HEK293 (cell line): ENCODE measurements around the gene ACADVL.

Experiments
- BCL11B ChIP-seq: fragments of 450-650 bp; formaldehyde crosslinking; IDR thresholded peaks from 2 replicates; pipeline ENCODE4 v1.5.1; 2016; ENCODE audit warnings: low read depth, missing biosample characterization, missing genetic modification characterization
- GLIS1 ChIP-seq: fragments of 450-650 bp; formaldehyde crosslinking; IDR thresholded peaks from 2 replicates; pipeline ENCODE4 v1.5.1; 2016; ENCODE audit warnings: missing biosample characterization, missing genetic modification characterization
- KLF10 ChIP-seq: fragments of 450-650 bp; IDR thresholded peaks from 2 replicates; pipeline ENCODE4 v1.5.1; 2018; ENCODE audit warnings: missing biosample characterization, mild to moderate bottlenecking, missing genetic modification characterization
- KLF8 ChIP-seq: fragments of 450-650 bp; formaldehyde crosslinking; IDR thresholded peaks from 2 replicates; pipeline ENCODE4 v1.5.1; 2016; ENCODE audit warnings: missing biosample characterization, missing genetic modification characterization
- REPIN1 ChIP-seq: fragments of 450-650 bp; formaldehyde crosslinking; IDR thresholded peaks from 2 replicates; pipeline ENCODE4 v1.5.1; 2017; ENCODE audit warnings: missing biosample characterization, missing genetic modification characterization, low read depth
- SETDB1 ChIP-seq: IDR thresholded peaks from one replicate; pipeline ENCODE4 v1.6.1; 2017; ENCODE audit warnings: mild to moderate bottlenecking, low read length, moderate library complexity, mixed read lengths; ENCODE audit not compliant: insufficient read length
- ZBTB17 ChIP-seq: fragments of 450-650 bp; formaldehyde crosslinking; IDR thresholded peaks from 2 replicates; pipeline ENCODE4 v1.5.1; 2016; ENCODE audit warnings: missing biosample characterization, missing genetic modification characterization
- ZBTB21 ChIP-seq: fragments of 450-650 bp; formaldehyde crosslinking; IDR thresholded peaks from 2 replicates; pipeline ENCODE4 v1.5.1; 2017; ENCODE audit warnings: missing biosample characterization, missing genetic modification characterization
- ZFP41 ChIP-seq: fragments of 450-650 bp; formaldehyde crosslinking; IDR thresholded peaks from 2 replicates; pipeline ENCODE4 v1.5.1; 2016; ENCODE audit warnings: missing biosample characterization, missing genetic modification characterization, borderline replicate concordance
- ZFP69B ChIP-seq: fragments of 450-650 bp; formaldehyde crosslinking; IDR thresholded peaks from 2 replicates; pipeline ENCODE4 v1.5.1; 2016; ENCODE audit warnings: missing biosample characterization, missing genetic modification characterization
- ZNF112 ChIP-seq: fragments of 450-650 bp; formaldehyde crosslinking; IDR thresholded peaks from 2 replicates; pipeline ENCODE4 v1.5.0; 2017; ENCODE audit warnings: missing biosample characterization, missing genetic modification characterization
- ZNF121 ChIP-seq: fragments of 450-650 bp; formaldehyde crosslinking; IDR thresholded peaks from 2 replicates; pipeline ENCODE4 v1.5.1; 2016; ENCODE audit warnings: missing biosample characterization, missing genetic modification characterization
- ZNF184 ChIP-seq: fragments of 450-650 bp; IDR thresholded peaks from 2 replicates; pipeline ENCODE4 v1.5.1; 2018; ENCODE audit warnings: missing biosample characterization, mild to moderate bottlenecking, missing genetic modification characterization
- ZNF202 ChIP-seq: fragments of 450-650 bp; formaldehyde crosslinking; IDR thresholded peaks from 2 replicates; pipeline ENCODE4 v1.5.1; 2016; ENCODE audit warnings: missing biosample characterization, missing genetic modification characterization, borderline replicate concordance
- ZNF23 ChIP-seq: fragments of 450-650 bp; formaldehyde crosslinking; IDR thresholded peaks from 2 replicates; pipeline ENCODE4 v1.5.1; 2016; ENCODE audit warnings: missing biosample characterization, missing genetic modification characterization, borderline replicate concordance
- ZNF324 ChIP-seq: fragments of 450-650 bp; formaldehyde crosslinking; IDR thresholded peaks from 2 replicates; pipeline ENCODE4 v1.5.1; 2016; ENCODE audit warnings: missing biosample characterization, missing genetic modification characterization
- ZNF416 ChIP-seq: fragments of 450-650 bp; formaldehyde crosslinking; IDR thresholded peaks from 2 replicates; pipeline ENCODE4 v1.5.1; 2016; ENCODE audit warnings: missing biosample characterization, missing genetic modification characterization
- ZNF626 ChIP-seq: fragments of 450-650 bp; sonication (Bioruptor Pico); formaldehyde crosslinking; IDR thresholded peaks from 2 replicates; pipeline ENCODE4 v1.5.1; 2018; ENCODE audit warnings: missing biosample characterization, missing genetic modification characterization, inconsistent platforms
- ZNF701 ChIP-seq: fragments of 450-650 bp; formaldehyde crosslinking; IDR thresholded peaks from 2 replicates; pipeline ENCODE4 v1.5.1; 2016; ENCODE audit warnings: missing biosample characterization, missing genetic modification characterization
- ZNF777 ChIP-seq: fragments of 450-650 bp; formaldehyde crosslinking; IDR thresholded peaks from 2 replicates; pipeline ENCODE4 v1.5.1; 2017; ENCODE audit warnings: missing biosample characterization, missing genetic modification characterization, borderline replicate concordance
- ZNF843 ChIP-seq: fragments of 450-650 bp; formaldehyde crosslinking; IDR thresholded peaks from 2 replicates; pipeline ENCODE4 v1.5.1; 2016; ENCODE audit warnings: missing biosample characterization, missing genetic modification characterization
- TF ChIP-seq, protein P1 (sequence below): fragments of 450-650 bp; formaldehyde crosslinking; IDR thresholded peaks from 2 replicates; pipeline ENCODE4 v1.5.1; 2016; ENCODE audit warnings: missing biosample characterization, missing genetic modification characterization
- TF ChIP-seq, protein P2 (sequence below): fragments of 450-650 bp; formaldehyde crosslinking; IDR thresholded peaks from 2 replicates; pipeline ENCODE4 v1.5.1; 2016; ENCODE audit warnings: missing biosample characterization, missing genetic modification characterization, borderline replicate concordance
- TF ChIP-seq, protein P3 (sequence below): fragments of 450-650 bp; formaldehyde crosslinking; conservative IDR thresholded peaks from 2 replicates; pipeline ENCODE4 v1.5.1; 2016; ENCODE audit warnings: low read depth, missing biosample characterization, missing genetic modification characterization
- TF ChIP-seq, protein P4 (sequence below): fragments of 450-650 bp; formaldehyde crosslinking; IDR thresholded peaks from 2 replicates; pipeline ENCODE4 v1.5.1; 2016; ENCODE audit warnings: missing biosample characterization, missing genetic modification characterization
- TF ChIP-seq, protein P5 (sequence below): fragments of 450-650 bp; IDR thresholded peaks from 2 replicates; pipeline ENCODE4 v1.5.1; 2018; ENCODE audit warnings: missing biosample characterization, missing genetic modification characterization

The ACADVL gene

DNA sequence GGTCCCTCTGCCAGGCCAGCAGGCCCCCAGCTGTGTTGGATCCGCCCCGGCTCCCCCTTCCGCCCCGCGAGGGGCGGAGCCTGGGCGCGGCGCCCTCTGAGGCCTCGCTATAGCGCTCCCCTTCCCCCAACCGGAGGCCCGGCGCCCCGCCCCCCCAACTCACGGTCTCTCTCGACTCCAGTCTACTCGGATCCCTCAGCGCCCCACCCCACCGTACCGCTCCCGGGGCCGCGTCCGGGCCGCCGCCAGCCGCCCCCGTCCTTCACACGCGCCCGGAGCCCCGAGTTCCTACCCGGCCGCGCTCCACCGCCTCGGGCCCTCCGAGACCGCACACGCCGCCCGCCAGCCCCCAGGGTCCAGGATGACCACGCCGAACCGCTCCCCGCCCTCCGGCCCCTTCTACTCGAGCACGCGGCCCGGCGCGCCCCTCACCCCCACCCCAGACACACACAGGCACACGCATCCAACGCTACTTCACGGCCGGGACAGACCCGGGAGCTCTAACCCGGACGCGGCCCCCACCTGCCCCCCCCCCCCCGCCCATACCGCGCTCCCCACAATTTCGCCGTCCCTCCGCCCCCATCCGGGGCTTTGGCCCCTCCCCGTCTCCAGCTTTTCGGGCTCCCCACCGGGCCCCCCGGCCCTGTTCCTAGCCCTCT lies 18.2 kb downstream of the ACADVL start (continued):
- TF ChIP-seq SETDB1 (no peak), ZNF777 (tag by site-specific recombination) (no peak), ZNF121 (no peak), REPIN1 (tag by site-specific recombination) (no peak), ZNF202 (tag by site-specific recombination) (no peak), ZNF23 (no peak), ZNF701 (tag by site-specific recombination) (no peak), KLF10 (tag by site-specific recombination) (peak; percentile 69), ZNF112 (tag by site-specific recombination) (no peak), ZNF184 (tag by site-specific recombination) (no peak), ZNF416 (tag by site-specific recombination) (no peak), ZFP41 (tag by site-specific recombination) (no peak), ZBTB21 (tag by site-specific recombination) (no peak), ZNF324 (no peak), GLIS1 (tag by site-specific recombination) (peak; percentile 90; the same call in 1 of the 2 replicates), KLF8 (tag by site-specific recombination) (peak; percentile 80; the same call in 1 of the 2 replicates), ZNF626 (no peak), ZBTB17 (tag by site-specific recombination) (no peak), ZFP69B (no peak), ZNF843 (tag by site-specific recombination) (no peak), BCL11B (tag by site-specific recombination) (no peak)
- TF ChIP-seq, protein P1, sequence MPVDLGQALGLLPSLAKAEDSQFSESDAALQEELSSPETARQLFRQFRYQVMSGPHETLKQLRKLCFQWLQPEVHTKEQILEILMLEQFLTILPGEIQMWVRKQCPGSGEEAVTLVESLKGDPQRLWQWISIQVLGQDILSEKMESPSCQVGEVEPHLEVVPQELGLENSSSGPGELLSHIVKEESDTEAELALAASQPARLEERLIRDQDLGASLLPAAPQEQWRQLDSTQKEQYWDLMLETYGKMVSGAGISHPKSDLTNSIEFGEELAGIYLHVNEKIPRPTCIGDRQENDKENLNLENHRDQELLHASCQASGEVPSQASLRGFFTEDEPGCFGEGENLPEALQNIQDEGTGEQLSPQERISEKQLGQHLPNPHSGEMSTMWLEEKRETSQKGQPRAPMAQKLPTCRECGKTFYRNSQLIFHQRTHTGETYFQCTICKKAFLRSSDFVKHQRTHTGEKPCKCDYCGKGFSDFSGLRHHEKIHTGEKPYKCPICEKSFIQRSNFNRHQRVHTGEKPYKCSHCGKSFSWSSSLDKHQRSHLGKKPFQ (tag by site-specific recombination), result no peak
- TF ChIP-seq, protein P2, sequence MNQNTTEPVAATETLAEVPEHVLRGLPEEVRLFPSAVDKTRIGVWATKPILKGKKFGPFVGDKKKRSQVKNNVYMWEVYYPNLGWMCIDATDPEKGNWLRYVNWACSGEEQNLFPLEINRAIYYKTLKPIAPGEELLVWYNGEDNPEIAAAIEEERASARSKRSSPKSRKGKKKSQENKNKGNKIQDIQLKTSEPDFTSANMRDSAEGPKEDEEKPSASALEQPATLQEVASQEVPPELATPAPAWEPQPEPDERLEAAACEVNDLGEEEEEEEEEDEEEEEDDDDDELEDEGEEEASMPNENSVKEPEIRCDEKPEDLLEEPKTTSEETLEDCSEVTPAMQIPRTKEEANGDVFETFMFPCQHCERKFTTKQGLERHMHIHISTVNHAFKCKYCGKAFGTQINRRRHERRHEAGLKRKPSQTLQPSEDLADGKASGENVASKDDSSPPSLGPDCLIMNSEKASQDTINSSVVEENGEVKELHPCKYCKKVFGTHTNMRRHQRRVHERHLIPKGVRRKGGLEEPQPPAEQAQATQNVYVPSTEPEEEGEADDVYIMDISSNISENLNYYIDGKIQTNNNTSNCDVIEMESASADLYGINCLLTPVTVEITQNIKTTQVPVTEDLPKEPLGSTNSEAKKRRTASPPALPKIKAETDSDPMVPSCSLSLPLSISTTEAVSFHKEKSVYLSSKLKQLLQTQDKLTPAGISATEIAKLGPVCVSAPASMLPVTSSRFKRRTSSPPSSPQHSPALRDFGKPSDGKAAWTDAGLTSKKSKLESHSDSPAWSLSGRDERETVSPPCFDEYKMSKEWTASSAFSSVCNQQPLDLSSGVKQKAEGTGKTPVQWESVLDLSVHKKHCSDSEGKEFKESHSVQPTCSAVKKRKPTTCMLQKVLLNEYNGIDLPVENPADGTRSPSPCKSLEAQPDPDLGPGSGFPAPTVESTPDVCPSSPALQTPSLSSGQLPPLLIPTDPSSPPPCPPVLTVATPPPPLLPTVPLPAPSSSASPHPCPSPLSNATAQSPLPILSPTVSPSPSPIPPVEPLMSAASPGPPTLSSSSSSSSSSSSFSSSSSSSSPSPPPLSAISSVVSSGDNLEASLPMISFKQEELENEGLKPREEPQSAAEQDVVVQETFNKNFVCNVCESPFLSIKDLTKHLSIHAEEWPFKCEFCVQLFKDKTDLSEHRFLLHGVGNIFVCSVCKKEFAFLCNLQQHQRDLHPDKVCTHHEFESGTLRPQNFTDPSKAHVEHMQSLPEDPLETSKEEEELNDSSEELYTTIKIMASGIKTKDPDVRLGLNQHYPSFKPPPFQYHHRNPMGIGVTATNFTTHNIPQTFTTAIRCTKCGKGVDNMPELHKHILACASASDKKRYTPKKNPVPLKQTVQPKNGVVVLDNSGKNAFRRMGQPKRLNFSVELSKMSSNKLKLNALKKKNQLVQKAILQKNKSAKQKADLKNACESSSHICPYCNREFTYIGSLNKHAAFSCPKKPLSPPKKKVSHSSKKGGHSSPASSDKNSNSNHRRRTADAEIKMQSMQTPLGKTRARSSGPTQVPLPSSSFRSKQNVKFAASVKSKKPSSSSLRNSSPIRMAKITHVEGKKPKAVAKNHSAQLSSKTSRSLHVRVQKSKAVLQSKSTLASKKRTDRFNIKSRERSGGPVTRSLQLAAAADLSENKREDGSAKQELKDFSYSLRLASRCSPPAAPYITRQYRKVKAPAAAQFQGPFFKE, result no peak
- TF ChIP-seq, protein P3, sequence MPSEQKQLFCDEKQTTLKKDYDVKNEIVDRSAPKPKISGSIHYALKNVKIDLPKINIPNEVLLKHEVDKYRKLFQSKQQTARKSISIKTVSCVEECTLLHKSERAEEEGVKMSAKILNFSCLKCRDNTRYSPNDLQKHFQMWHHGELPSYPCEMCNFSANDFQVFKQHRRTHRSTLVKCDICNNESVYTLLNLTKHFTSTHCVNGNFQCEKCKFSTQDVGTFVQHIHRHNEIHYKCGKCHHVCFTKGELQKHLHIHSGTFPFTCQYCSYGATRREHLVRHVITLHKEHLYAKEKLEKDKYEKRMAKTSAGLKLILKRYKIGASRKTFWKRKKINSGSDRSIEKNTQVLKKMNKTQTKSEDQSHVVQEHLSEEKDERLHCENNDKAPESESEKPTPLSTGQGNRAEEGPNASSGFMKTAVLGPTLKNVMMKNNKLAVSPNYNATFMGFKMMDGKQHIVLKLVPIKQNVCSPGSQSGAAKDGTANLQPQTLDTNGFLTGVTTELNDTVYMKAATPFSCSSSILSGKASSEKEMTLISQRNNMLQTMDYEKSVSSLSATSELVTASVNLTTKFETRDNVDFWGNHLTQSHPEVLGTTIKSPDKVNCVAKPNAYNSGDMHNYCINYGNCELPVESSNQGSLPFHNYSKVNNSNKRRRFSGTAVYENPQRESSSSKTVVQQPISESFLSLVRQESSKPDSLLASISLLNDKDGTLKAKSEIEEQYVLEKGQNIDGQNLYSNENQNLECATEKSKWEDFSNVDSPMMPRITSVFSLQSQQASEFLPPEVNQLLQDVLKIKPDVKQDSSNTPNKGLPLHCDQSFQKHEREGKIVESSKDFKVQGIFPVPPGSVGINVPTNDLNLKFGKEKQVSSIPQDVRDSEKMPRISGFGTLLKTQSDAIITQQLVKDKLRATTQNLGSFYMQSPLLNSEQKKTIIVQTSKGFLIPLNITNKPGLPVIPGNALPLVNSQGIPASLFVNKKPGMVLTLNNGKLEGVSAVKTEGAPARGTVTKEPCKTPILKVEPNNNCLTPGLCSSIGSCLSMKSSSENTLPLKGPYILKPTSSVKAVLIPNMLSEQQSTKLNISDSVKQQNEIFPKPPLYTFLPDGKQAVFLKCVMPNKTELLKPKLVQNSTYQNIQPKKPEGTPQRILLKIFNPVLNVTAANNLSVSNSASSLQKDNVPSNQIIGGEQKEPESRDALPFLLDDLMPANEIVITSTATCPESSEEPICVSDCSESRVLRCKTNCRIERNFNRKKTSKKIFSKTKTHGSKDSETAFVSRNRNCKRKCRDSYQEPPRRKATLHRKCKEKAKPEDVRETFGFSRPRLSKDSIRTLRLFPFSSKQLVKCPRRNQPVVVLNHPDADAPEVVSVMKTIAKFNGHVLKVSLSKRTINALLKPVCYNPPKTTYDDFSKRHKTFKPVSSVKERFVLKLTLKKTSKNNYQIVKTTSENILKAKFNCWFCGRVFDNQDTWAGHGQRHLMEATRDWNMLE (tag by site-specific recombination), result no peak
- TF ChIP-seq, protein P4, sequence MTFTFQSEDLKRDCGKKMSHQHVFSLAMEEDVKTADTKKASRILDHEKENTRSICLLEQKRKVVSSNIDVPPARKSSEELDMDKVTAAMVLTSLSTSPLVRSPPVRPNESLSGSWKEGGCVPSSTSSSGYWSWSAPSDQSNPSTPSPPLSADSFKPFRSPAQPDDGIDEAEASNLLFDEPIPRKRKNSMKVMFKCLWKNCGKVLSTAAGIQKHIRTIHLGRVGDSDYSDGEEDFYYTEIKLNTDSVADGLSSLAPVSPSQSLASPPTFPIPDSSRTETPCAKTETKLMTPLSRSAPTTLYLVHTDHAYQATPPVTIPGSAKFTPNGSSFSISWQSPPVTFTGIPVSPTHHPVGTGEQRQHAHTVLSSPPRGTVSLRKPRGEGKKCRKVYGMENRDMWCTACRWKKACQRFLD (tag by site-specific recombination), result no peak
- TF ChIP-seq, protein P5, sequence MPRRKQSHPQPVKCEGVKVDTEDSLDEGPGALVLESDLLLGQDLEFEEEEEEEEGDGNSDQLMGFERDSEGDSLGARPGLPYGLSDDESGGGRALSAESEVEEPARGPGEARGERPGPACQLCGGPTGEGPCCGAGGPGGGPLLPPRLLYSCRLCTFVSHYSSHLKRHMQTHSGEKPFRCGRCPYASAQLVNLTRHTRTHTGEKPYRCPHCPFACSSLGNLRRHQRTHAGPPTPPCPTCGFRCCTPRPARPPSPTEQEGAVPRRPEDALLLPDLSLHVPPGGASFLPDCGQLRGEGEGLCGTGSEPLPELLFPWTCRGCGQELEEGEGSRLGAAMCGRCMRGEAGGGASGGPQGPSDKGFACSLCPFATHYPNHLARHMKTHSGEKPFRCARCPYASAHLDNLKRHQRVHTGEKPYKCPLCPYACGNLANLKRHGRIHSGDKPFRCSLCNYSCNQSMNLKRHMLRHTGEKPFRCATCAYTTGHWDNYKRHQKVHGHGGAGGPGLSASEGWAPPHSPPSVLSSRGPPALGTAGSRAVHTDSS (tag by site-specific recombination), result no peak
